SH-SY5Y (cell line): Measurements from ENCODE around the gene NRIP1.

Source experiments
- GATA2 ChIP-seq: IDR thresholded peaks from 2 replicates; pipeline ENCODE4 v1.6.1; 2011; ENCODE audit warnings: mild to moderate bottlenecking, low read depth, low read length
- GATA3 ChIP-seq: IDR thresholded peaks from 2 replicates; pipeline ENCODE4 v1.6.1; 2011; ENCODE audit warnings: low read depth, mild to moderate bottlenecking, low read length, moderate library complexity

DNA sequence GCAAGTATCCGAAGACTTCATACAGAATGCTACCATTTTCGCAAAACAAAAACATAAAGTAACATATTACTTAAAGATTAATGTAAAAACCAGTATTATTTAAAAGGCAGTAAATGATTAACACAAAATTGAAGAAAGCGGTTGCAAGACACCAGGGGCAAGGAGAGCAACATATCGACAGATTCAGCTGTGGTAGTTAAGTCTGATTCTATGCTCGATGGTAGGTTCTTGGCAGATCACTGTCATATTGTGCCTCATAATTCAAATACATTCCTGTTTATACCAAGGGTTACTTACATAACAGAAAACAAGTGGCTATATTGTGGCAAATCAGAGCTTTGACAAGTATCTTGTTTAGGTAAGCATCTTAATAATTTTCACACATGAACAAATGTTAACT is 37.7 kb downstream of the NRIP1 start:
- TF ChIP-seq GATA2, result no peak
- TF ChIP-seq GATA3, result no peak
